ENCODE data around the gene NBEA. TPM values are rescaled to one million over a fixed set of nuclear protein-coding genes. Genes with fewer than 3 reads are reported as not detected.

Gene NBEA
- total and polyA plus RNA-seq, 8 donors: 5.9 to 14.1 (median 11.3) TPM

GRCh38 chr13:35699825-35700510 lies 757.9 kb downstream of the NBEA start:
- Histone ChIP-seq H3K4me3 (no peak overlapping the region), H3K36me3 (no peaks in the 10 kb centered on the region), H3K27me3 (no peaks in the 10 kb centered on the region), H3K27ac (no peak overlapping the region), H3K9me3 (no peaks in the 10 kb centered on the region), H3K4me1 (no peaks in the 10 kb centered on the region)
- intact Hi-C loops (cut with DNase I): no loop called here
- DNase-seq (peak in 2 of 4 donors; percentile 52 to 56), ATAC-seq (no peak)
- TF ChIP-seq CTCF (IDR thresholded peaks at IDR 0.05): no peak

- no peaks in the 10 kb centered on the region for H3K9me3 ChIP-seq
- H3K27ac ChIP-seq: no peak overlapping the region
- TF ChIP-seq CTCF (IDR thresholded peaks at IDR 0.05): no peak
- intact Hi-C loops (cut with DNase I): no loop called here
- no peaks in the 10 kb centered on the region for H3K27me3 ChIP-seq
- H3K4me3 ChIP-seq: no peak overlapping the region
- H3K4me1 ChIP-seq: no peaks in the 10 kb centered on the region
- ATAC-seq (no peak), DNase-seq (no peak)
- no peaks in the 10 kb centered on the region for H3K36me3 ChIP-seq
These were observed 758.6 kb downstream of the NBEA start for GRCh38 chr13:35700671-35701070.

GRCh38 chr13:35702316-35702715 lies 760.2 kb downstream of the NBEA start:
- no peak for TF ChIP-seq CTCF (IDR thresholded peaks at IDR 0.05)
- no peak for ATAC-seq

GRCh38 chr13:35703061-35703460 lies 761.0 kb downstream of the NBEA start:
- H3K4me3 ChIP-seq: no peak overlapping the region
- no peaks in the 10 kb centered on the region for H3K4me1 ChIP-seq
- H3K9me3 ChIP-seq: no peaks in the 10 kb centered on the region
- ATAC-seq (no peak), DNase-seq (no peak)
- H3K36me3 ChIP-seq: no peaks in the 10 kb centered on the region
- H3K27me3 ChIP-seq: no peaks in the 10 kb centered on the region
- intact Hi-C loops (cut with DNase I): no loop called here
- TF ChIP-seq CTCF (IDR thresholded peaks at IDR 0.05): no peak
- H3K27ac ChIP-seq: no peak overlapping the region

More at GRCh38 chr13:35702316-35702715, 760.2 kb downstream of the NBEA start:
- Histone ChIP-seq H3K4me3 (no peak overlapping the region), H3K4me1 (no peaks in the 10 kb centered on the region), H3K9me3 (no peaks in the 10 kb centered on the region), H3K36me3 (no peaks in the 10 kb centered on the region), H3K27ac (no peak overlapping the region), H3K27me3 (no peaks in the 10 kb centered on the region)
- no peak for DNase-seq
- intact Hi-C loops (cut with DNase I): no loop called here

- DNase-seq (no peak), ATAC-seq (peak; percentile 21)
- no peaks in the 10 kb centered on the region for H3K36me3 ChIP-seq
- intact Hi-C loops (cut with DNase I): no loop called here
- no peak for TF ChIP-seq CTCF (IDR thresholded peaks at IDR 0.05)
- H3K4me3 ChIP-seq: no peak overlapping the region
- H3K4me1 ChIP-seq: no peaks in the 10 kb centered on the region
- H3K27me3 ChIP-seq: no peaks in the 10 kb centered on the region
- no peak overlapping the region for H3K27ac ChIP-seq
- no peaks in the 10 kb centered on the region for H3K9me3 ChIP-seq
These were observed 762.3 kb downstream of the NBEA start for GRCh38 chr13:35704331-35704730.
